ENCODE data around the gene GTF2A1. TPM values are rescaled to one million over a fixed set of nuclear protein-coding genes. Genes with fewer than 3 reads are reported as not detected.
A peak's percentile ranks its signal among the peaks of the same experiment; 100 is the strongest.
"Not testable (repeated sequence)": the region's sequence is repeated elsewhere in the genome, so short reads cannot be mapped to it uniquely, and the experiment has no call there.

GTF2A1 gene
- total RNA-seq, 1 experiment from 2014 or later = 35.0 TPM

- POLR2A ChIA-PET = interaction anchor here (0.8 to 1.9 kb wide), 4 partner anchors 10 to 26 kb away, joined by 3 to 7 read pairs (median 4); partner anchors contain the start of gene GTF2A1
- Mint-ChIP-seq H3K27me3 (ENCODE audit: insufficient read depth, unreplicated experiment) (no peaks in the 10 kb centered on the region), H3K4me1 (ENCODE audit: insufficient read depth, unreplicated experiment) (no peaks in the 10 kb centered on the region), H3K36me3 (ENCODE audit: insufficient read depth, unreplicated experiment) (no peaks in the 10 kb centered on the region), H3K4me3 (ENCODE audit: unreplicated experiment) (no peak overlapping the region), H3K27ac (ENCODE audit: low read depth, unreplicated experiment) (peak overlapping the region; percentile 35), H3K9me3 (ENCODE audit: unreplicated experiment) (peaks cover 8% of the 10 kb centered on the region)
- CTCF ChIA-PET = interaction anchor here (0.6 to 2.8 kb wide), 8 partner anchors 8 to 1489 kb away, joined by 3 to 17 read pairs (median 3); no protein-coding TSS in a partner anchor
- BruUV-seq (replicated peaks) = no TSS peak
- TF ChIP-seq CTCF (IDR thresholded peaks at IDR 0.05; ENCODE audit: unreplicated experiment) = no peak
- DNase-seq (ENCODE audit: unreplicated experiment) = peak; percentile 61
- intact Hi-C loops (cut with micrococcal nuclease) = loop anchor here (2.0 kb wide), 1 partner anchor 27 kb away; the partner anchor contains the start of gene GTF2A1
These were observed 26.6 kb upstream of the GTF2A1 start for GRCh38 chr14:81247271-81247766.

GRCh38 chr14:81246461-81247270, 25.9 kb upstream of the GTF2A1 start:
- no peak for TF ChIP-seq CTCF (IDR thresholded peaks at IDR 0.05; ENCODE audit: unreplicated experiment)
- peak; percentile 16 for DNase-seq (ENCODE audit: unreplicated experiment)
- H3K9me3 Mint-ChIP-seq (ENCODE audit: unreplicated experiment) = peaks cover 8% of the 10 kb centered on the region
- ChIA-PET POLR2A (interaction anchor here (0.9 to 1.9 kb wide), 3 partner anchors 13 to 25 kb away, joined by 4 to 7 read pairs (median 5); partner anchors contain the start of gene GTF2A1), CTCF (interaction anchor here (0.7 to 2.8 kb wide), 3 partner anchors 207 to 581 kb away, joined by 3 to 17 read pairs (median 4); no protein-coding TSS in a partner anchor)
- H3K4me1 Mint-ChIP-seq (ENCODE audit: insufficient read depth, unreplicated experiment) = no peaks in the 10 kb centered on the region
- intact Hi-C loops (cut with micrococcal nuclease) = loop anchor here (2.0 kb wide), 1 partner anchor 26 kb away; the partner anchor contains the start of gene GTF2A1
- H3K27me3 Mint-ChIP-seq (ENCODE audit: insufficient read depth, unreplicated experiment) = no peaks in the 10 kb centered on the region
- no TSS peak for BruUV-seq (replicated peaks)
- H3K27ac Mint-ChIP-seq (ENCODE audit: low read depth, unreplicated experiment) = no peak overlapping the region
- no peak overlapping the region for H3K4me3 Mint-ChIP-seq (ENCODE audit: unreplicated experiment)
- no peaks in the 10 kb centered on the region for H3K36me3 Mint-ChIP-seq (ENCODE audit: insufficient read depth, unreplicated experiment)

- ChIA-PET POLR2A (no interaction called here), CTCF (interaction anchor here (2.8 kb wide), 1 partner anchor 208 kb away, joined by 17 read pairs; no protein-coding TSS in a partner anchor)
- H3K9me3 Mint-ChIP-seq (ENCODE audit: unreplicated experiment) = peaks cover 8% of the 10 kb centered on the region
- H3K4me1 Mint-ChIP-seq (ENCODE audit: insufficient read depth, unreplicated experiment) = no peaks in the 10 kb centered on the region
- intact Hi-C loops (cut with micrococcal nuclease) = loop anchor here (2.0 kb wide), 1 partner anchor 25 kb away; the partner anchor contains the start of gene GTF2A1
- no peak for TF ChIP-seq CTCF (IDR thresholded peaks at IDR 0.05; ENCODE audit: unreplicated experiment)
- H3K27ac Mint-ChIP-seq (ENCODE audit: low read depth, unreplicated experiment) = no peak overlapping the region
- peaks cover 6% of the 10 kb centered on the region for H3K27me3 Mint-ChIP-seq (ENCODE audit: insufficient read depth, unreplicated experiment)
- H3K36me3 Mint-ChIP-seq (ENCODE audit: insufficient read depth, unreplicated experiment) = no peaks in the 10 kb centered on the region
- no peak overlapping the region for H3K4me3 Mint-ChIP-seq (ENCODE audit: unreplicated experiment)
- no peak for DNase-seq (ENCODE audit: unreplicated experiment)
- BruUV-seq (replicated peaks) = no TSS peak
These were observed 25.0 kb upstream of the GTF2A1 start for GRCh38 chr14:81245771-81246170.

GRCh38 chr14:81244431-81244830, 23.7 kb upstream of the GTF2A1 start:
- intact Hi-C loops (cut with micrococcal nuclease); H3K4me3 Mint-ChIP-seq (ENCODE audit: unreplicated experiment); BruUV-seq (replicated peaks); H3K9me3 Mint-ChIP-seq (ENCODE audit: unreplicated experiment); POLR2A ChIA-PET; H3K4me1 Mint-ChIP-seq (ENCODE audit: insufficient read depth, unreplicated experiment); H3K27ac Mint-ChIP-seq (ENCODE audit: low read depth, unreplicated experiment); H3K36me3 Mint-ChIP-seq (ENCODE audit: insufficient read depth, unreplicated experiment); CTCF ChIA-PET; DNase-seq (ENCODE audit: unreplicated experiment): not testable (repeated sequence)
- peaks cover 19% of the 10 kb centered on the region for H3K27me3 Mint-ChIP-seq (ENCODE audit: insufficient read depth, unreplicated experiment)
